ENCODE measurements around the gene SHC4. TPM values are rescaled to one million over a fixed set of nuclear protein-coding genes. Genes with fewer than 3 reads are reported as not detected.

Gene SHC4
- polyA plus RNA-seq, 3 donors: 0.09 TPM; not detected in 2

- H2AFZ ChIP-seq (ENCODE audit: insufficient read depth, low read depth, low read length, poor library complexity, severe bottlenecking): no peak overlapping the region
- no peak overlapping the region for H3K4me3 ChIP-seq (replicated peaks in 1 of 3; ENCODE audit: low read depth in 2 of 3, low read length in 3 of 3)
These were observed 63.9 kb downstream of the SHC4 start for GRCh38 chr15:48899793-48900192.

GRCh38 chr15:48898446-48898845 is 65.3 kb downstream of the SHC4 start:
- 0% methylated on average over 1 of the region's 2 CpGs for WGBS (ENCODE audit: insufficient coverage)

More at GRCh38 chr15:48899793-48900192, 63.9 kb downstream of the SHC4 start:
- H3K4me1 ChIP-seq (ENCODE audit: control insufficient read depth in 1 of 2, insufficient read depth in 2 of 2, low read length in 2 of 2): no peaks in the 10 kb centered on the region
- no peaks in the 10 kb centered on the region for H3K36me3 ChIP-seq (replicated peaks in 1 of 2; ENCODE audit: control insufficient read depth in 1 of 2, insufficient read depth in 2 of 2, low read length in 2 of 2)
- no peak overlapping the region for H3K4me2 ChIP-seq (replicated peaks; ENCODE audit: extremely low read depth, low read length, poor library complexity, severe bottlenecking)
- Mint-ChIP-seq H3K36me3 (no peaks in the 10 kb centered on the region), H3K27me3 (ENCODE audit: low read depth in 3 of 3) (peaks cover 4 to 21% (median 11%) of the 10 kb centered on the region in 3 donors), H3K4me1 (peaks cover 3% of the 10 kb centered on the region), H3K9me3 (peaks cover 0 to 2% (median 0%) of the 10 kb centered on the region in 7 donors), H3K27ac (no peak overlapping the region), H3K4me3 (no peak overlapping the region)
- no peaks in the 10 kb centered on the region for H3K9me3 ChIP-seq (replicated peaks in 1 of 2; ENCODE audit: control insufficient read depth in 1 of 2, insufficient read depth in 1 of 2, low read length in 2 of 2)
- H3K9ac ChIP-seq (ENCODE audit: insufficient read depth, low read length, poor library complexity, severe bottlenecking): no peak overlapping the region
- no CpG with 5 or more reads among the region's 4 CpGs for WGBS (ENCODE audit: insufficient coverage)
- H3K27me3 ChIP-seq (ENCODE audit: control insufficient read depth in 2 of 2, insufficient read depth in 2 of 2, low read length in 2 of 2): peaks cover 0 to 4% of the 10 kb centered on the region in 2 donors
- no peak for TF ChIP-seq CTCF (IDR thresholded peaks at IDR 0.05)
- no peaks in the 10 kb centered on the region for H3K79me2 ChIP-seq (ENCODE audit: insufficient read depth, low read length)
- no peak for DNase-seq
- H4K20me1 ChIP-seq (ENCODE audit: insufficient read depth, low read length): no peaks in the 10 kb centered on the region
- H3K27ac ChIP-seq (ENCODE audit: low read depth in 1 of 2, low read length in 2 of 2): no peak overlapping the region
- intact Hi-C loops (cut with micrococcal nuclease): no loop called here

More at GRCh38 chr15:48898446-48898845, 65.3 kb downstream of the SHC4 start:
- H3K4me1 Mint-ChIP-seq: peaks cover 3% of the 10 kb centered on the region
- DNase-seq: no peak
- no peaks in the 10 kb centered on the region for H3K36me3 Mint-ChIP-seq
- Histone ChIP-seq H3K9ac (ENCODE audit: insufficient read depth, low read length, poor library complexity, severe bottlenecking) (no peak overlapping the region), H3K4me2 (replicated peaks; ENCODE audit: extremely low read depth, low read length, poor library complexity, severe bottlenecking) (no peak overlapping the region), H3K9me3 (replicated peaks in 1 of 2; ENCODE audit: control insufficient read depth in 1 of 2, insufficient read depth in 1 of 2, low read length in 2 of 2) (no peaks in the 10 kb centered on the region), H3K27me3 (ENCODE audit: control insufficient read depth in 2 of 2, insufficient read depth in 2 of 2, low read length in 2 of 2) (peaks cover 0 to 4% of the 10 kb centered on the region in 2 donors), H3K4me3 (replicated peaks in 1 of 3; ENCODE audit: low read depth in 2 of 3, low read length in 3 of 3) (no peak overlapping the region), H3K4me1 (ENCODE audit: control insufficient read depth in 1 of 2, insufficient read depth in 2 of 2, low read length in 2 of 2) (no peaks in the 10 kb centered on the region), H3K36me3 (replicated peaks in 1 of 2; ENCODE audit: control insufficient read depth in 1 of 2, insufficient read depth in 2 of 2, low read length in 2 of 2) (no peaks in the 10 kb centered on the region), H2AFZ (ENCODE audit: insufficient read depth, low read depth, low read length, poor library complexity, severe bottlenecking) (peak overlapping the region; percentile 7), H3K79me2 (ENCODE audit: insufficient read depth, low read length) (no peaks in the 10 kb centered on the region), H4K20me1 (ENCODE audit: insufficient read depth, low read length) (no peaks in the 10 kb centered on the region), H3K27ac (ENCODE audit: low read depth in 1 of 2, low read length in 2 of 2) (no peak overlapping the region)
- no peak for TF ChIP-seq CTCF (IDR thresholded peaks at IDR 0.05)
- intact Hi-C loops (cut with micrococcal nuclease): no loop called here
- peaks cover 0 to 2% (median 0%) of the 10 kb centered on the region in 7 donors for H3K9me3 Mint-ChIP-seq
- no peak overlapping the region for H3K27ac Mint-ChIP-seq
- H3K27me3 Mint-ChIP-seq (ENCODE audit: low read depth in 3 of 3): peaks cover 4 to 25% (median 12%) of the 10 kb centered on the region in 3 donors
- H3K4me3 Mint-ChIP-seq: no peak overlapping the region

Measured in CD14-positive monocyte (primary cell).